ENCODE results near the gene TTLL5.

GRCh38 chr14:75781096-75781495 lies 120.0 kb downstream of the TTLL5 start:
- TF ChIP-seq EP300 (IDR thresholded peaks at IDR 0.05) (no peak), POLR2A (IDR thresholded peaks at IDR 0.05) (no peak)
